ENCODE data around the gene MRPL20.

GRCh38 chr1:1452882-1453281 is 45.8 kb upstream of the MRPL20 start:
- TF ChIP-seq EZH2 (IDR thresholded peaks at IDR 0.05), result no peak
- no peak for TF ChIP-seq CTCF (IDR thresholded peaks at IDR 0.05)
- TF ChIP-seq EZH2phosphoT487 (IDR thresholded peaks at IDR 0.05), result no peak

Measured in neural progenitor cell (in vitro differentiated cells).